Bronchial epithelial cell (primary cell): Measurements from ENCODE around the gene AP3D1. TPM values are rescaled to one million over a fixed set of nuclear protein-coding genes. Genes with fewer than 3 reads are reported as not detected.

Source experiments
- DNase-seq: peaks from one replicate; pipeline ENCODE4 v3.0.0-alpha.2; 2010; ENCODE audit warnings: low read depth
- FAIRE-seq: peaks from 2 replicates; lab custom pipeline; 2011; peaks lifted over from hg19 to GRCh38; lab: Jason Lieb, UNC
- H3K27me3 ChIP-seq: 2 replicates; pipeline ENCODE4 v1.5.1; 2011; ENCODE audit warnings: low read length; ENCODE audit not compliant: control insufficient read depth, insufficient read depth
- H3K36me3 ChIP-seq: 2 replicates; pipeline ENCODE4 v1.5.1; 2011; ENCODE audit warnings: low read length; ENCODE audit not compliant: control insufficient read depth, insufficient read depth
- H3K4me3 ChIP-seq: 2 replicates; pipeline ENCODE4 v1.5.1; 2011; ENCODE audit warnings: mild to moderate bottlenecking, low read depth, low read length, control low read depth
- total RNA-seq: library from RNA; depleted of rRNA; stranded (reverse); fragments of >200 nt; gene quantifications from 2 replicates; pipeline ENCODE4 v1.2.1, GENCODE V29; 2014
- TF ChIP-seq, protein P1 (sequence below): IDR thresholded peaks from 2 replicates; pipeline ENCODE4 v1.5.1; 2011; ENCODE audit warnings: mild to moderate bottlenecking, moderate library complexity, low read length, control low read depth, inconsistent platforms; ENCODE audit not compliant: insufficient read depth, severe bottlenecking

AP3D1 gene
- total RNA-seq, 1 donor from 2014 or later = 72.1 TPM

DNA sequence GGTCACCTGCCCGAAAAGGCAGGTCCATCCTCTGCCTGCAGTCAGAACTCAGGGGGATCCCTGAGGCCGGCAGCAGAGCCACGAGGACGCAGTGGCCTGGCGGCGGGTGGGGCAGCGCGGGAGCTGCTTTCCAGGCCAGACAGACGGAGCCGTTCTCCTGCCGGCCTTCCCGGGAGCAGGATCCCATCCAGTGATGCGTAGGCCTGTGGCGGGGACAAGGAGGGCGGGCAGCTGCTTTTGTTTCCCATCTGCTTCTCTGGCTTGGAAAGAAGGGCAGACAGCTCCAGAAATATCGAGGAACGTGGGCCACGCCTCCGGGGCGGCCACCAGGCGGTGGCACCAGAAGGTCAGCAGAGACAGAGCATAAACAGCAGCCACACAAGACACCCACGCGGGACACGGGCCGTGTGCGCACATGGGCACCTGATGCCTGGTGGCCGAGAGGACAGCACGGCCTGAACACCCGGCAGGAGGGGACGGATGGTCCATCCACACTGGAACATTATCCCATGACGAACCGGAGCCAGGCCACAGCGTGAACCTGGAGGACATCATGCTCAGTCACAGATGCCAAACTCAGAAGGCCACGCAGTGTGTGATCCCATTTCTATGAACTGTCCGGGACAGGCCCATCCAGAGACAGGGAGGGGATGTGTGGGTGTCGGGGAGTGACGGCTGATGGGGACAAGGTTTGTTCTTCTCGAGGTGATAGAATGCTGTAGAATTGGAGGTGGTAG is 86.4 kb downstream of the AP3D1 start:
- H3K27me3 ChIP-seq = no peaks in the 10 kb centered on the region
- DNase-seq (no peak), FAIRE-seq (no peak)
- H3K4me3 ChIP-seq = no peak overlapping the region
- no peaks in the 10 kb centered on the region for H3K36me3 ChIP-seq
- TF ChIP-seq, protein P1, sequence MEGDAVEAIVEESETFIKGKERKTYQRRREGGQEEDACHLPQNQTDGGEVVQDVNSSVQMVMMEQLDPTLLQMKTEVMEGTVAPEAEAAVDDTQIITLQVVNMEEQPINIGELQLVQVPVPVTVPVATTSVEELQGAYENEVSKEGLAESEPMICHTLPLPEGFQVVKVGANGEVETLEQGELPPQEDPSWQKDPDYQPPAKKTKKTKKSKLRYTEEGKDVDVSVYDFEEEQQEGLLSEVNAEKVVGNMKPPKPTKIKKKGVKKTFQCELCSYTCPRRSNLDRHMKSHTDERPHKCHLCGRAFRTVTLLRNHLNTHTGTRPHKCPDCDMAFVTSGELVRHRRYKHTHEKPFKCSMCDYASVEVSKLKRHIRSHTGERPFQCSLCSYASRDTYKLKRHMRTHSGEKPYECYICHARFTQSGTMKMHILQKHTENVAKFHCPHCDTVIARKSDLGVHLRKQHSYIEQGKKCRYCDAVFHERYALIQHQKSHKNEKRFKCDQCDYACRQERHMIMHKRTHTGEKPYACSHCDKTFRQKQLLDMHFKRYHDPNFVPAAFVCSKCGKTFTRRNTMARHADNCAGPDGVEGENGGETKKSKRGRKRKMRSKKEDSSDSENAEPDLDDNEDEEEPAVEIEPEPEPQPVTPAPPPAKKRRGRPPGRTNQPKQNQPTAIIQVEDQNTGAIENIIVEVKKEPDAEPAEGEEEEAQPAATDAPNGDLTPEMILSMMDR = no peak

DNA sequence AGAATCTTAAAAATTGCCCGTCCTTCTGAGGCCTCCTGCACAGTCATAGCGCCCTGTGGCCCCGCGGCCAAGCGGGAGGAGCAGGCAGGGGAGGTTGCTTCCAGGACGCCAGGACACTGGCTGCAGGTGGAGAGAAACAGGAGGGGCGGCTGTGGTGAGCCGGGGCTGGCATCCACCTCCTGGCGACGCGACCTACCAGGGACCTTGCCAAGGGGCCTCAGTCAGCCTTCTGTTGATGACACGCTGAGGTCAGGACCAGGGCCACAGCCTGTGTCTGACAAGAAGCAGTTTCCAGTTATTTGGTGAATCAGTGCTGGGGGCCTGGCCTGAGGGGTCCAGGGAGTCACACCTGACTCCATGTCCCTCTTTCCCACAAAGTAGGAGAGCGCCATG is 87.0 kb downstream of the AP3D1 start:
- no peak overlapping the region for H3K4me3 ChIP-seq

DNA sequence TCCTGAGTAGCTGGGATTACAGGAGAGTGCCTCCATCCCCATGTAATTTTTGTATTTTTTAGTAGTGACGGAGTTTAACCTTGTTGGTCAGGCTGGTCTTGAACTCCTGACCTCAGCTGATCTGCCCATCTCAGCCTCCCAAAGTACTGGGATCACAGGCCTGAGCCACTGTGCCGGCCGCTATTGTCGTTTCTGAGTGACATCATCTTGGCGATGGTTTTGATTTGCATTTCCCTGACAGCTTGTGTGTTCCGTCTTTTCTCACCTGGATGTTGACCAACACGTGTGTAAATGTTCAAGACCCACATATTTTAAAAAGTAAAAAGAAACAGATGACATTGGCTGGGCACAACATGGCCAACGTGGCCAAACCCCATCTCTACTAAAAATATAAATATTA is 87.5 kb downstream of the AP3D1 start:
- Histone ChIP-seq H3K36me3 (no peaks in the 10 kb centered on the region), H3K4me3 (no peak overlapping the region), H3K27me3 (no peaks in the 10 kb centered on the region)
- TF ChIP-seq, protein P1 = no peak
- DNase-seq = no peak
- no peak for FAIRE-seq

More for the DNA sequence above, 87.0 kb downstream of the AP3D1 start:
- DNase-seq (no peak), FAIRE-seq (no peak)
- no peaks in the 10 kb centered on the region for H3K27me3 ChIP-seq
- H3K36me3 ChIP-seq = no peaks in the 10 kb centered on the region
- TF ChIP-seq, protein P1 = no peak

DNA sequence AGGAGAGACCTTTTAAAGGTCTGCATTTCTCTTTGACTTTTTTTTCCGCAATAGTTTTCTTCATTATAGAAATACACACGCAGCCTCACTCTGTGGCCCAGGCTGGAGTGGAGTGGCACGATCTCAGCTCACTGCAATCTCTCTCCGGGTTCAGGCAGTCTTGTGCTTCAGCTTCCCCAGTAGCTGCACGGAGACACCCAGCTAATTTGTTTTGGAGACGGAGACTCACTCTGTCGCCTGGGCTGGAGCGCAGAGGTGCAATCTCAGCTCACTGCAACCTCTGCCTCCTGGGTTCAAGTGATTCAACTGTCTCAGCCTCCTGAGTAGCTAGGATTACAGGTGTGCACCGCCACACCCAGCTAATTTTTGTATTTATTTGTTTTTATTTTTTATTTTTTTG is 88.6 kb downstream of the AP3D1 start:
- FAIRE-seq (no peak), DNase-seq (no peak)
- Histone ChIP-seq H3K4me3 (no peak overlapping the region), H3K36me3 (no peaks in the 10 kb centered on the region), H3K27me3 (no peaks in the 10 kb centered on the region)
- TF ChIP-seq, protein P1 = no peak

DNA sequence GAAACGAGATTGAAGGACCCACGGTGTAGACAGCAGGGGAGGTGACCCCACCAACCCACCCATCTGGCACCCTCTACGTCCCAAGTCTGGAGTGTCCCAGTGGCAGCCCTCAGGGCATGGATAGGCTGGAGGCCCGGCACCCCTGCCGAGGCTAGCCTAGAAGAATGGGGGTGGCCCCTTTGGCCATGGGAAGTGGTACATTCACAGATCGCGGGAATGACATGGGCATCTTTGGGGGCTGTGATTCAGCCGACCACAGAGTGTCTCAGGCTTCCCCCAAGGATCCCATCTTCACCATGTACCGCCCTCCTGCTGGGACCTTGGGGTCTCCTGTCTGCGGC is 89.0 kb downstream of the AP3D1 start:
- TF ChIP-seq, protein P1 = no peak
- Histone ChIP-seq H3K36me3 (no peaks in the 10 kb centered on the region), H3K4me3 (no peak overlapping the region), H3K27me3 (no peaks in the 10 kb centered on the region)
- FAIRE-seq (no peak), DNase-seq (no peak)
